Measurements from ENCODE around the gene KIAA0232.
"Not testable (repeated sequence)": the region's sequence is repeated elsewhere in the genome, so short reads cannot be mapped to it uniquely, and the experiment has no call there.

The KIAA0232 gene

GRCh38 chr4:6896035-6896434, 113.5 kb downstream of the KIAA0232 start:
- Histone ChIP-seq H3K27me3 (ENCODE audit: control insufficient read depth, insufficient read depth, low read length) (no peaks in the 10 kb centered on the region), H3K27ac (ENCODE audit: low read depth, low read length) (no peak overlapping the region), H3K9me3 (ENCODE audit: control insufficient read depth, insufficient read depth, low read depth, low read length) (no peaks in the 10 kb centered on the region), H3K4me3 (ENCODE audit: low read depth, low read length) (no peak overlapping the region), H3K36me3 (ENCODE audit: control insufficient read depth, insufficient read depth, low read length) (no peaks in the 10 kb centered on the region), H3K4me1 (ENCODE audit: control insufficient read depth, insufficient read depth, low read length) (peaks cover 8% of the 10 kb centered on the region), H3K9ac (ENCODE audit: low read length) (no peak overlapping the region)

DNA sequence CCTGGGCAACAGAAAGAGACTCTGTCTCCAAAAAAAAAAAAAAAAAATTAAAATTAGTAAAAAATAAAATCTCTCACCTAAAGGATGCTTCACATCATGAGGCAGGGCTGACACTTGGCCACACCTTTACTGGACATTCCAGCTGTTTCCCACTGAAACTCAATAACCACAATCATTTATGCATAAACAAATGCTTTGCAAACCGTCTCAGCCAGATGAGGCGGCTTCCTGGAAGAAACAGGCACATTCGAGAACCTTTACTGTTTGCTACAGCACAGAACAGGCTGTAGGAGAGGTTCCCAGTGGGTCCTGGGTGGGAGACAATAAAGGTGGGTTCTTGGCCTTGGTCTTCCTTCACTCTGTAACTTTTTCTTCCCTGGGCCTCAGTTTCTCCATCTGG, 116.2 kb downstream of the KIAA0232 start:
- Histone ChIP-seq H3K27ac (ENCODE audit: low read depth, low read length) (no peak overlapping the region), H3K4me3 (ENCODE audit: low read depth, low read length) (no peak overlapping the region), H3K4me1 (ENCODE audit: control insufficient read depth, insufficient read depth, low read length) (peaks cover 5% of the 10 kb centered on the region; the same call in 1 of the 2 replicates), H3K27me3 (ENCODE audit: control insufficient read depth, insufficient read depth, low read length) (no peaks in the 10 kb centered on the region), H3K9me3 (ENCODE audit: control insufficient read depth, insufficient read depth, low read depth, low read length) (no peaks in the 10 kb centered on the region), H3K36me3 (ENCODE audit: control insufficient read depth, insufficient read depth, low read length) (no peaks in the 10 kb centered on the region), H3K9ac (ENCODE audit: low read length) (no peak overlapping the region)

DNA sequence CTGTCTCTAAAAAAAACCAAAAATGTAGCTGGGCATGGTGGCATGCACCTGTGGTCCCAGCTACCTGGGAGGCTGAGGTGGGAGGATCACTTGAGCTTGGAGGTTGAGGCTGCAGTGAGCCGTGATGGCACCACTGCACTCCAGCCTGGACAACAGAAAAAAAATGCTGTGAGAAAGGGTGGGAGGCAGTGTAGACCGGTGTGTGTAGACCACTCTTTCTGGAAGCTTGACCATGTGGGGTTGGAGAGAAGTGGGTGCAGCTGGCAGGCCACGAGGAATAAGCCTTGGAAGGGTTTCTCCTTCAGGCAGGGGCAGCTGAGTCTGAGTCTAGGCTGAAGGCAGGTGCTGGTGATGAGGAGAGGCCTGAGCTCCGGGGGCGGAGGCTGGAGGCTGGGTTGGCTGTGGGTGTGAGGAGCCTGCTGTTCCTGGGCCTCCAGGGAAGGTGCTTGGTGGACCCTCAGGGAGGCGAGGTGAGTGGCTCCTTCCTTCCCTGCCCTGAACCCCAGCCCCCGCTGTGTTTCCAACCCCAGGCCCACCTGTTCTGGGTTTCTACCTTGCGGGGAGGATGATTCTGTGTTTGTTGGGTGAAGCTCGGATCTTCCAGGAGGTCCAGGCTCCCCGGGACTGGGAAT, 117.8 kb downstream of the KIAA0232 start:
- Histone ChIP-seq H3K27me3 (ENCODE audit: control insufficient read depth, insufficient read depth, low read length) (peaks cover 1% of the 10 kb centered on the region; the same call in 1 of the 2 replicates), H3K27ac (ENCODE audit: low read depth, low read length) (no peak overlapping the region), H3K4me1 (ENCODE audit: control insufficient read depth, insufficient read depth, low read length) (peaks cover 5% of the 10 kb centered on the region; the same call in 1 of the 2 replicates), H3K4me3 (ENCODE audit: low read depth, low read length) (no peak overlapping the region), H3K9me3 (ENCODE audit: control insufficient read depth, insufficient read depth, low read depth, low read length) (no peaks in the 10 kb centered on the region), H3K36me3 (ENCODE audit: control insufficient read depth, insufficient read depth, low read length) (no peaks in the 10 kb centered on the region), H3K9ac (ENCODE audit: low read length) (no peak overlapping the region)

DNA sequence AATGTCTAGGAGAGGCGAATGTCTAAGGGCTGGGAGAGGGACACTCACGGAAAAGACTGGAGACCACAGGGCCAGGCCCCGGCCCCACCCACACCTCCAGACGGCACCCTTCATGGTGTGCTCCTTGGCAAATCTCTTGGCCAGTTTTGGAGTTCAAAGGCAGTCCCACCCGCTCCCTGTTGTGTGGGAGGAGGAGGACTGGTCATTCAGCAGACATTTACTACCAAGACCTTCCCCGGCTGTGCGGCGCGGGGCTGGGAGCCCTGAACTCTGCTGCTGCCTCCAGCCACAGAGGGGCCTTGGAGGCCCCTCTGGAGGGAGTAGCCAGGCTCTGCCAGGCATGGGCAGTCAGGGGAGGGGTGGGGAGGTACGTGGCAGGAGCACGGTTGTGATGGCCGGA, 118.4 kb downstream of the KIAA0232 start:
- Histone ChIP-seq H3K36me3 (ENCODE audit: control insufficient read depth, insufficient read depth, low read length) (no peaks in the 10 kb centered on the region), H3K4me1 (ENCODE audit: control insufficient read depth, insufficient read depth, low read length) (peaks cover 5% of the 10 kb centered on the region; the same call in 1 of the 2 replicates), H3K9ac (ENCODE audit: low read length) (no peak overlapping the region), H3K27me3 (ENCODE audit: control insufficient read depth, insufficient read depth, low read length) (peaks cover 8% of the 10 kb centered on the region; the same call in 1 of the 2 replicates), H3K4me3 (ENCODE audit: low read depth, low read length) (no peak overlapping the region), H3K27ac (ENCODE audit: low read depth, low read length) (no peak overlapping the region), H3K9me3 (ENCODE audit: control insufficient read depth, insufficient read depth, low read depth, low read length) (no peaks in the 10 kb centered on the region)

- no peaks in the 10 kb centered on the region for H3K9me3 ChIP-seq (ENCODE audit: control insufficient read depth, insufficient read depth, low read depth, low read length)
- no peak overlapping the region for H3K4me3 ChIP-seq (ENCODE audit: low read depth, low read length)
- no peak overlapping the region for H3K27ac ChIP-seq (ENCODE audit: low read depth, low read length)
- peaks cover 8% of the 10 kb centered on the region; the same call in 1 of the 2 replicates for H3K27me3 ChIP-seq (ENCODE audit: control insufficient read depth, insufficient read depth, low read length)
- peaks cover 5% of the 10 kb centered on the region; the same call in 1 of the 2 replicates for H3K4me1 ChIP-seq (ENCODE audit: control insufficient read depth, insufficient read depth, low read length)
- no peaks in the 10 kb centered on the region for H3K36me3 ChIP-seq (ENCODE audit: control insufficient read depth, insufficient read depth, low read length)
- no peak overlapping the region for H3K9ac ChIP-seq (ENCODE audit: low read length)
These were observed 119.3 kb downstream of the KIAA0232 start for GRCh38 chr4:6901669-6902317.

- peaks cover 6% of the 10 kb centered on the region for H3K4me1 ChIP-seq (ENCODE audit: control insufficient read depth, insufficient read depth, low read length)
- H3K27ac ChIP-seq (ENCODE audit: low read depth, low read length), result no peak overlapping the region
- H3K9me3 ChIP-seq (ENCODE audit: control insufficient read depth, insufficient read depth, low read depth, low read length), result no peaks in the 10 kb centered on the region
- H3K27me3 ChIP-seq (ENCODE audit: control insufficient read depth, insufficient read depth, low read length), result peaks cover 15% of the 10 kb centered on the region; the same call in 1 of the 2 replicates
- no peak overlapping the region for H3K9ac ChIP-seq (ENCODE audit: low read length)
- no peaks in the 10 kb centered on the region for H3K36me3 ChIP-seq (ENCODE audit: control insufficient read depth, insufficient read depth, low read length)
- no peak overlapping the region for H3K4me3 ChIP-seq (ENCODE audit: low read depth, low read length)
These were observed 120.0 kb downstream of the KIAA0232 start for GRCh38 chr4:6902318-6903042.

GRCh38 chr4:6905516-6906445, 123.3 kb downstream of the KIAA0232 start:
- Histone ChIP-seq H3K9me3 (ENCODE audit: control insufficient read depth, insufficient read depth, low read depth, low read length) (no peaks in the 10 kb centered on the region), H3K4me1 (ENCODE audit: control insufficient read depth, insufficient read depth, low read length) (peaks cover 23% of the 10 kb centered on the region), H3K9ac (ENCODE audit: low read length) (no peak overlapping the region), H3K27ac (ENCODE audit: low read depth, low read length) (no peak overlapping the region), H3K36me3 (ENCODE audit: control insufficient read depth, insufficient read depth, low read length) (no peaks in the 10 kb centered on the region), H3K4me3 (ENCODE audit: low read depth, low read length) (no peak overlapping the region), H3K27me3 (ENCODE audit: control insufficient read depth, insufficient read depth, low read length) (peaks cover 25% of the 10 kb centered on the region)

- Histone ChIP-seq H3K4me1 (ENCODE audit: control insufficient read depth, insufficient read depth, low read length) (peaks cover 30% of the 10 kb centered on the region), H3K27me3 (ENCODE audit: control insufficient read depth, insufficient read depth, low read length) (peaks cover 32% of the 10 kb centered on the region)
- H3K9me3 ChIP-seq (ENCODE audit: control insufficient read depth, insufficient read depth, low read depth, low read length); H3K27ac ChIP-seq (ENCODE audit: low read depth, low read length); H3K4me3 ChIP-seq (ENCODE audit: low read depth, low read length); H3K36me3 ChIP-seq (ENCODE audit: control insufficient read depth, insufficient read depth, low read length); H3K9ac ChIP-seq (ENCODE audit: low read length): not testable (repeated sequence)
These were observed 124.0 kb downstream of the KIAA0232 start for GRCh38 chr4:6906486-6906885.

- H3K36me3 ChIP-seq (ENCODE audit: control insufficient read depth, insufficient read depth, low read length), result no peaks in the 10 kb centered on the region
- peak overlapping the region; percentile 47 for H3K4me3 ChIP-seq (ENCODE audit: low read depth, low read length)
- no peaks in the 10 kb centered on the region for H3K9me3 ChIP-seq (ENCODE audit: control insufficient read depth, insufficient read depth, low read depth, low read length)
- no peak overlapping the region for H3K27ac ChIP-seq (ENCODE audit: low read depth, low read length)
- peaks cover 26% of the 10 kb centered on the region for H3K4me1 ChIP-seq (ENCODE audit: control insufficient read depth, insufficient read depth, low read length)
- H3K27me3 ChIP-seq (ENCODE audit: control insufficient read depth, insufficient read depth, low read length), result peaks cover 32% of the 10 kb centered on the region
- H3K9ac ChIP-seq (ENCODE audit: low read length), result no peak overlapping the region
These were observed 125.2 kb downstream of the KIAA0232 start for GRCh38 chr4:6907658-6908191.

- H3K9me3 ChIP-seq (ENCODE audit: control insufficient read depth, insufficient read depth, low read depth, low read length), result no peaks in the 10 kb centered on the region
- peak overlapping the region; percentile 78 for H3K9ac ChIP-seq (ENCODE audit: low read length)
- H3K36me3 ChIP-seq (ENCODE audit: control insufficient read depth, insufficient read depth, low read length), result no peaks in the 10 kb centered on the region
- peaks cover 26% of the 10 kb centered on the region for H3K4me1 ChIP-seq (ENCODE audit: control insufficient read depth, insufficient read depth, low read length)
- H3K27ac ChIP-seq (ENCODE audit: low read depth, low read length), result no peak overlapping the region
- peak overlapping the region; percentile 90 for H3K4me3 ChIP-seq (ENCODE audit: low read depth, low read length)
- peaks cover 32% of the 10 kb centered on the region for H3K27me3 ChIP-seq (ENCODE audit: control insufficient read depth, insufficient read depth, low read length)
These were observed 126.0 kb downstream of the KIAA0232 start for GRCh38 chr4:6908432-6909112.
